Natural killer cell treated with Interleukin-12 subunit alpha and Interleukin-12 subunit beta and Interleukin-15 and Interleukin-18, amount 100 ng/mL, for 72 hours (primary cell): ENCODE data around the gene VEZT. TPM values are rescaled to one million over a fixed set of nuclear protein-coding genes. Genes with fewer than 3 reads are reported as not detected.

ENCODE experiments used
- ATAC-seq, 2 donors: fragments of 150-1000 bp; cut with Tn5 transposase in 1 of 2; sonication (Bioruptor Pico), chemical (Tn5 transposase) in 1 of 2; 2 replicates each; pipeline ENCODE4 v1.10.0; 2021
- DNase-seq: peaks from one replicate; pipeline ENCODE4 v3.0.0; 2022; ENCODE audit warnings: low spot score
- H3K27ac Mint-ChIP-seq, 2 donors: 1 replicate in 1 of 2; 2 replicates in 1 of 2; pipeline ENCODE4 v1.8.0; 2022; ENCODE audit warnings: mixed read lengths in 2 of 2, mild to moderate bottlenecking in 1 of 2, moderate library complexity in 1 of 2
- H3K27me3 Mint-ChIP-seq, 2 donors: 1 replicate in 1 of 2; 2 replicates in 1 of 2; pipeline ENCODE4 v1.8.0; 2022; ENCODE audit warnings: mixed read lengths in 2 of 2
- H3K36me3 Mint-ChIP-seq: one replicate; pipeline ENCODE4 v1.8.0; 2022; ENCODE audit warnings: mixed read lengths
- H3K4me1 Mint-ChIP-seq, 2 donors: 1 replicate in 1 of 2; 2 replicates in 1 of 2; pipeline ENCODE4 v1.8.0; 2022; ENCODE audit warnings: low read depth in 2 of 2, mixed read lengths in 2 of 2, mild to moderate bottlenecking in 1 of 2
- H3K4me3 Mint-ChIP-seq: one replicate; pipeline ENCODE4 v1.8.0; 2022; ENCODE audit warnings: mixed read lengths
- H3K9me3 Mint-ChIP-seq: 2 replicates; pipeline ENCODE4 v1.8.0; 2022; ENCODE audit warnings: mixed read lengths
- total RNA-seq, 2 donors: library from RNA; stranded (reverse); gene quantifications; one replicate each; pipeline ENCODE4 v1.2.3, GENCODE V29; 2022

The VEZT gene
- total RNA-seq, 2 donors from 2014 or later: 33.4 to 54.3 TPM

- no peaks in the 10 kb centered on the region for H3K4me1 Mint-ChIP-seq
- no peaks in the 10 kb centered on the region for H3K9me3 Mint-ChIP-seq
- H3K27ac Mint-ChIP-seq: no peak overlapping the region
- no peak for DNase-seq
- ATAC-seq: no peak
- no peaks in the 10 kb centered on the region for H3K36me3 Mint-ChIP-seq
- peaks cover 2 to 7% of the 10 kb centered on the region in 2 donors for H3K27me3 Mint-ChIP-seq
- H3K4me3 Mint-ChIP-seq: no peak overlapping the region
Measured at GRCh38 chr12:95205016-95205624, 12.5 kb upstream of the VEZT start.

- H3K4me1 Mint-ChIP-seq: no peaks in the 10 kb centered on the region
- no peak for DNase-seq
- no peaks in the 10 kb centered on the region for H3K36me3 Mint-ChIP-seq
- H3K4me3 Mint-ChIP-seq: no peak overlapping the region
- no peaks in the 10 kb centered on the region for H3K9me3 Mint-ChIP-seq
- no peak for ATAC-seq
- no peak overlapping the region for H3K27ac Mint-ChIP-seq
- H3K27me3 Mint-ChIP-seq: peaks cover 4 to 7% of the 10 kb centered on the region in 2 donors
Measured at GRCh38 chr12:95205685-95206084, 11.9 kb upstream of the VEZT start.

- DNase-seq: no peak
- H3K27ac Mint-ChIP-seq: no peak overlapping the region
- H3K27me3 Mint-ChIP-seq: peaks cover 0 to 6% of the 10 kb centered on the region in 2 donors
Measured at GRCh38 chr12:95206916-95207315, 10.7 kb upstream of the VEZT start.

GRCh38 chr12:95207407-95207806 is 10.2 kb upstream of the VEZT start:
- DNase-seq (no peak), ATAC-seq (no peak)
- H3K4me1 Mint-ChIP-seq: no peaks in the 10 kb centered on the region
- H3K27me3 Mint-ChIP-seq: peaks cover 0 to 6% of the 10 kb centered on the region in 2 donors
- H3K9me3 Mint-ChIP-seq: no peaks in the 10 kb centered on the region
- no peaks in the 10 kb centered on the region for H3K36me3 Mint-ChIP-seq
- no peak overlapping the region for H3K4me3 Mint-ChIP-seq
- no peak overlapping the region for H3K27ac Mint-ChIP-seq

More at GRCh38 chr12:95206916-95207315, 10.7 kb upstream of the VEZT start:
- ATAC-seq: no peak
- no peak overlapping the region for H3K4me3 Mint-ChIP-seq
- H3K4me1 Mint-ChIP-seq: no peaks in the 10 kb centered on the region
- no peaks in the 10 kb centered on the region for H3K36me3 Mint-ChIP-seq
- H3K9me3 Mint-ChIP-seq: no peaks in the 10 kb centered on the region

- DNase-seq (no peak), ATAC-seq (no peak)
- Mint-ChIP-seq H3K4me3 (no peak overlapping the region), H3K9me3 (no peaks in the 10 kb centered on the region), H3K36me3 (no peaks in the 10 kb centered on the region), H3K4me1 (no peaks in the 10 kb centered on the region), H3K27me3 (peaks cover 0 to 6% of the 10 kb centered on the region in 2 donors), H3K27ac (no peak overlapping the region)
Measured at GRCh38 chr12:95208678-95209077, 8.9 kb upstream of the VEZT start.

- peaks cover 11% of the 10 kb centered on the region in 2 donors for H3K4me1 Mint-ChIP-seq
- peaks cover 7 to 15% of the 10 kb centered on the region in 2 donors for H3K27me3 Mint-ChIP-seq
- H3K9me3 Mint-ChIP-seq: no peaks in the 10 kb centered on the region
- ATAC-seq (no peak), DNase-seq (no peak)
- H3K4me3 Mint-ChIP-seq: no peak overlapping the region
- H3K36me3 Mint-ChIP-seq: no peaks in the 10 kb centered on the region
- no peak overlapping the region for H3K27ac Mint-ChIP-seq
Measured at GRCh38 chr12:95212586-95212985, 5.0 kb upstream of the VEZT start.

- peaks cover 7 to 15% of the 10 kb centered on the region in 2 donors for H3K27me3 Mint-ChIP-seq
- DNase-seq (no peak), ATAC-seq (no peak)
- no peaks in the 10 kb centered on the region for H3K36me3 Mint-ChIP-seq
- H3K4me3 Mint-ChIP-seq: no peak overlapping the region
- H3K4me1 Mint-ChIP-seq: peaks cover 11 to 13% of the 10 kb centered on the region in 2 donors
- H3K27ac Mint-ChIP-seq: no peak overlapping the region
- no peaks in the 10 kb centered on the region for H3K9me3 Mint-ChIP-seq
Measured at GRCh38 chr12:95213119-95213518, 4.5 kb upstream of the VEZT start.

GRCh38 chr12:95213928-95214327 is 3.7 kb upstream of the VEZT start:
- no peak overlapping the region for H3K4me3 Mint-ChIP-seq
- DNase-seq (no peak), ATAC-seq (no peak)
- no peaks in the 10 kb centered on the region for H3K36me3 Mint-ChIP-seq
- H3K27ac Mint-ChIP-seq: no peak overlapping the region
- no peaks in the 10 kb centered on the region for H3K9me3 Mint-ChIP-seq
- peaks cover 7 to 15% of the 10 kb centered on the region in 2 donors for H3K27me3 Mint-ChIP-seq
- H3K4me1 Mint-ChIP-seq: peaks cover 17 to 19% of the 10 kb centered on the region in 2 donors

- DNase-seq (no peak), ATAC-seq (no peak)
- Mint-ChIP-seq H3K36me3 (no peaks in the 10 kb centered on the region), H3K27me3 (peaks cover 7 to 15% of the 10 kb centered on the region in 2 donors), H3K9me3 (no peaks in the 10 kb centered on the region), H3K27ac (no peak overlapping the region), H3K4me3 (no peak overlapping the region), H3K4me1 (peaks cover 18 to 22% of the 10 kb centered on the region in 2 donors)
Measured at GRCh38 chr12:95214466-95214865, 3.1 kb upstream of the VEZT start.

GRCh38 chr12:95215949-95216348 is 1.7 kb upstream of the VEZT start:
- H3K4me3 Mint-ChIP-seq: peak overlapping the region; percentile 95
- H3K27ac Mint-ChIP-seq: peak overlapping the region in 1 of 2 donors; percentile 40
- H3K27me3 Mint-ChIP-seq: peaks cover 3 to 15% of the 10 kb centered on the region in 2 donors
- H3K36me3 Mint-ChIP-seq: no peaks in the 10 kb centered on the region
- DNase-seq (no peak), ATAC-seq (no peak)
- peaks cover 18 to 22% of the 10 kb centered on the region in 2 donors for H3K4me1 Mint-ChIP-seq
- no peaks in the 10 kb centered on the region for H3K9me3 Mint-ChIP-seq

- peak overlapping the region; percentile 40 to 83 for H3K27ac Mint-ChIP-seq
- peak overlapping the region; percentile 95 for H3K4me3 Mint-ChIP-seq
- H3K27me3 Mint-ChIP-seq: peaks cover 3 to 15% of the 10 kb centered on the region in 2 donors
- H3K4me1 Mint-ChIP-seq: peaks cover 18 to 22% of the 10 kb centered on the region in 2 donors
- no peaks in the 10 kb centered on the region for H3K9me3 Mint-ChIP-seq
- peak; percentile 33 to 41 for ATAC-seq
- no peaks in the 10 kb centered on the region for H3K36me3 Mint-ChIP-seq
- DNase-seq: no peak
Measured at GRCh38 chr12:95216711-95217376, 763 bp upstream of the VEZT start.

GRCh38 chr12:95218150-95219133 is 835 bp downstream of the VEZT start:
- peaks cover 18 to 22% of the 10 kb centered on the region in 2 donors for H3K4me1 Mint-ChIP-seq
- DNase-seq: no peak
- peak in 1 of 2 donors; percentile 2 for ATAC-seq
- no peaks in the 10 kb centered on the region for H3K36me3 Mint-ChIP-seq
- peak overlapping the region; percentile 95 for H3K4me3 Mint-ChIP-seq
- H3K9me3 Mint-ChIP-seq: no peaks in the 10 kb centered on the region
- peak overlapping the region; percentile 83 to 91 for H3K27ac Mint-ChIP-seq
- peaks cover 3 to 15% of the 10 kb centered on the region in 2 donors for H3K27me3 Mint-ChIP-seq

- H3K4me3 Mint-ChIP-seq: peak overlapping the region; percentile 29
- no peaks in the 10 kb centered on the region for H3K36me3 Mint-ChIP-seq
- DNase-seq (no peak), ATAC-seq (no peak)
- no peaks in the 10 kb centered on the region for H3K9me3 Mint-ChIP-seq
- H3K27me3 Mint-ChIP-seq: peaks cover 2 to 11% of the 10 kb centered on the region in 2 donors
- peaks cover 27 to 31% of the 10 kb centered on the region in 2 donors for H3K4me1 Mint-ChIP-seq
- H3K27ac Mint-ChIP-seq: no peak overlapping the region
Measured at GRCh38 chr12:95220190-95220589, 2.6 kb downstream of the VEZT start.
